ENCODE measurements around the gene LSG1.

Gene LSG1

DNA sequence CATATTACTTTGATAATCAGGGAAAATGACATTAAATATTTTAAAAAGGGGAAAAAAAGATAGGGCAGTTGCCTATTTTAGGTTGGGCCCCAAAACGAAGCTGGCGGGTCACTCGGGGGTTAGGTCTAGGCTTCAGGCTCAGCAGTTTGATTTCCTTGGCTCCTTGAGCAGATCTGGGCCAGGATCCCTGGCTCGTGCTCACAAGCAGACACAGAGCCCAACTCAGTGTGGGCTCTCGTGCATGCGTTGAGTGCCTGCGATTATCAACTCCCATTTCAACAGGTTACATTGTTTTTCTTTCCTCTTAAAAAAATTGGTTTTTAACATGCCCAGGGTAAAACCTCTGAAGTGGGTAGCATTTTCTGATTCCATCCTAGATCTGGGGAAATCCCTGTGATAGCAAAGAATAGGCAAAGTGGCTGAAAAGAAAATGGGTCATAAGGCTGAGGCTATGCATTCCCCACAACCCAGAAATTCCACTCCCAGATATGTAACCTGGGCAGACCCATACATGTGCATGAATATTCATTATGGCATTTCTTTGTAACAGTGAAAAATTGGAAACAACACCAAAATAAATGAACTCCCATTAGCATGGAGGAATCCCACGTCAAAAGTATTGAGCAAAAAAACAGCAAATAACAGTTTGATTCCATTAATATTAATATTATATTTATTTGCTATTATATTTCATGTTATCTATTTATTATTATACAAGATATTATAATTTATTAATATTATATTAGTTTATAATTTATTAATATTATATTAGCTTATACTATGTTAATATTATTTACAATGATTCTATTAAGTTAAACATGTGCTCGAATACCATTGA is 41.5 kb upstream of the LSG1 start:
- DNase-seq (ENCODE audit: extremely low read depth, low read depth): no peak
- TF ChIP-seq, protein P1, sequence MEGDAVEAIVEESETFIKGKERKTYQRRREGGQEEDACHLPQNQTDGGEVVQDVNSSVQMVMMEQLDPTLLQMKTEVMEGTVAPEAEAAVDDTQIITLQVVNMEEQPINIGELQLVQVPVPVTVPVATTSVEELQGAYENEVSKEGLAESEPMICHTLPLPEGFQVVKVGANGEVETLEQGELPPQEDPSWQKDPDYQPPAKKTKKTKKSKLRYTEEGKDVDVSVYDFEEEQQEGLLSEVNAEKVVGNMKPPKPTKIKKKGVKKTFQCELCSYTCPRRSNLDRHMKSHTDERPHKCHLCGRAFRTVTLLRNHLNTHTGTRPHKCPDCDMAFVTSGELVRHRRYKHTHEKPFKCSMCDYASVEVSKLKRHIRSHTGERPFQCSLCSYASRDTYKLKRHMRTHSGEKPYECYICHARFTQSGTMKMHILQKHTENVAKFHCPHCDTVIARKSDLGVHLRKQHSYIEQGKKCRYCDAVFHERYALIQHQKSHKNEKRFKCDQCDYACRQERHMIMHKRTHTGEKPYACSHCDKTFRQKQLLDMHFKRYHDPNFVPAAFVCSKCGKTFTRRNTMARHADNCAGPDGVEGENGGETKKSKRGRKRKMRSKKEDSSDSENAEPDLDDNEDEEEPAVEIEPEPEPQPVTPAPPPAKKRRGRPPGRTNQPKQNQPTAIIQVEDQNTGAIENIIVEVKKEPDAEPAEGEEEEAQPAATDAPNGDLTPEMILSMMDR (IDR thresholded peaks at IDR 0.05; ENCODE audit: low read depth, low read length): no peak

- peak; percentile 36 for DNase-seq (ENCODE audit: extremely low read depth, low read depth)
- TF ChIP-seq, protein P1 (IDR thresholded peaks at IDR 0.05; ENCODE audit: low read depth, low read length): no peak
Observed at GRCh38 chr3:194711913-194712312, 39.9 kb upstream of the LSG1 start.

GRCh38 chr3:194711286-194711685 is 39.3 kb upstream of the LSG1 start:
- no peak for DNase-seq (ENCODE audit: extremely low read depth, low read depth)

GRCh38 chr3:194707147-194707540 is 35.2 kb upstream of the LSG1 start:
- TF ChIP-seq, protein P1 (IDR thresholded peaks at IDR 0.05; ENCODE audit: low read depth, low read length): no peak
- DNase-seq (ENCODE audit: extremely low read depth, low read depth): no peak

More at GRCh38 chr3:194711286-194711685, 39.3 kb upstream of the LSG1 start:
- TF ChIP-seq, protein P1 (IDR thresholded peaks at IDR 0.05; ENCODE audit: low read depth, low read length): no peak

DNA sequence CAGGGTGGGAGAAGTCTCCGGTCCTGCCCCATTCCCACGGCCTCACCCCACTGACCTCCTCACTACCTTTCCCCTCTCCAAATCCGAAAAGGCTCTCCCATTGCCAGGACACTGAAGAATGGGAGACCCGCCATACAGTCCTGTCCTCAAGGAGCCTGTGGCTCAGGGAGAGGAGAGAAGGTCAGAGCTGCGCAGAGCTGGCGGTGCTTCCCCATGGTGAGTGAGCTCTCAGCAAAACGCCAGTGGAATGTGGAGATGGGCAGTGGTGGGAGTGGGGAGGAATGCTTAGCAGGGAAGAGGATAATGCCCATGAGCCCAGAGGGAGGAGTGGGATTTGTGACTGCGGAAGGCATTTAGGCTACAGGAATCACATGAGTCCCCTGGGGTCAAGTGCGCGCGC is 33.8 kb upstream of the LSG1 start:
- TF ChIP-seq, protein P1 (IDR thresholded peaks at IDR 0.05; ENCODE audit: low read depth, low read length): no peak
- no peak for DNase-seq (ENCODE audit: extremely low read depth, low read depth)

DNA sequence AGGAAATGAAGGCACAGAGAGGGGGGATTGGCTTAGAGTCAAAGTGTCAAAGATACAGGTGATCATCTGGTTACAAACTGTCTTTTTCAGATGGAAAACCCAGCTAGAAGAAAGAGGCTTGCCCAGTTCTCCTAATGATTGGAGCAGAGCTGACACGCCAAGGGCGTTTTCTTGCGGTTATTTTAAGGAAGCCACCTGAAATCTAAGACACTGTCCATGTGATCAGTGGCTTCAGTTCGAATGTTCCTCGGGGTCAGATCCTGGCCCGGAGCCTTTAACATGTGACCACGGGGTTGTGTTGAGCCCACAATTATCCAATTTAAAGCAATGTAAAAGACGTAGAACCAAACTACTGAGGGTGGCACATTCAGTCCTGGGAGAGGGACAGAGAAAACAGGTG is 33.2 kb upstream of the LSG1 start:
- no peak for DNase-seq (ENCODE audit: extremely low read depth, low read depth)
- TF ChIP-seq, protein P1 (IDR thresholded peaks at IDR 0.05; ENCODE audit: low read depth, low read length): no peak

DNA sequence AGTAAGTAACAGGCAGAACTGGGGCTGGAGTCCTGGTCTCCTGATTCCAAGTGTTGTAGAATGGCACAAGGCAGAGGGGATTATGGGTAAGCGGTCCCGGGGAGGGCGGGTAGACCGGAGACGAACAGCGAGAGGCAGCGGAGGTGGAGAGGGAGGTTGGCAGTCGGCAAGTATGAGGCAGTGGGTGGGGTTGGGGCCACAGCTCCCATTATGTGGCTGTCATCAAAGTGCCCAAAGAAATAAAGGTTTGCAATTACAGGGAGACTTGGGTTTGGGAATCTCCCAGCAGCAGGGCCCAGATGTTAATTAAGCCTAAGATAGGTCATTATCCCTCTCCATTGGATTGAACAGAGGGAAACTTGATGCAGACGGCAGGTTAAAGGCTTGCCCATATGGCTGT is 30.6 kb upstream of the LSG1 start:
- TF ChIP-seq, protein P1 (IDR thresholded peaks at IDR 0.05; ENCODE audit: low read depth, low read length): no peak
- DNase-seq (ENCODE audit: extremely low read depth, low read depth): no peak

Measured in AG09319 (cell line).